Measurements from ENCODE around the gene TIGD1.

GRCh38 chr2:232506709-232507108 is 43.6 kb downstream of the TIGD1 start:
- TF ChIP-seq CTCF (IDR thresholded peaks at IDR 0.05) (no peak), POLR2A (IDR thresholded peaks at IDR 0.05) (no peak)
